ENCODE results near the gene CYP3A7.

GRCh38 chr7:99709838-99710578 is 25.0 kb downstream of the CYP3A7 start:
- TF ChIP-seq CTCF (IDR thresholded peaks at IDR 0.05; ENCODE audit: low read length), result no peak
- no peak for TF ChIP-seq EZH2 (IDR thresholded peaks at IDR 0.05; ENCODE audit: borderline replicate concordance, low read length)
